K562 (cell line): ENCODE measurements around the gene LASP1. TPM values are rescaled to one million over a fixed set of nuclear protein-coding genes. Genes with fewer than 3 reads are reported as not detected.

Experiments
- ATAC-seq: fragments of 200-7000 bp; cut with Tn5 transposase; 3 replicates; pipeline ENCODE4 v1.9.1; 2020; ENCODE audit warnings: moderate library complexity
- BruUV-seq: library from RNA; stranded (reverse); fragments of 400-500 nt; replicated peaks from 2 replicates; lab custom pipeline; 2021; lab: Mats Ljungman, UMichigan
- CTCF ChIA-PET: fragments of 300-600 bp; formaldehyde crosslinking; extraction: SDS; loops from one replicate; lab custom pipeline; 2021; ENCODE audit warnings: low intra/inter-chr PET ratio; lab: Yijun Ruan, JAX
- POLR2A ChIA-PET: fragments of 300-600, 350-650 bp; sonication (Branson Sonifier 250); formaldehyde crosslinking; extraction: SDS; loops from one replicate; lab custom pipeline; 2021; ENCODE audit warnings: antibody characterized with exemption, inconsistent platforms; lab: Yijun Ruan, JAX
- DNase-seq, 4 experiments: peaks; one replicate each; pipeline versions ENCODE4 v3.0.0 to v3.0.0-alpha.2; 2011 to 2018; ENCODE audit warnings: low spot score in 3 of 4, mixed read lengths in 3 of 4; ENCODE audit errors: extremely low read depth in 1 of 4
- FAIRE-seq: peaks from 2 replicates; lab custom pipeline; 2011; peaks lifted over from hg19 to GRCh38; lab: Jason Lieb, UNC
- H2AFZ ChIP-seq: 2 replicates; pipeline ENCODE4 v1.6.0; 2011; ENCODE audit warnings: low read depth, low read length, control low read depth, inconsistent platforms
- H3K27ac ChIP-seq: fragments of 200-600 bp; 3 replicates; pipeline ENCODE4 v1.8.0; 2011; ENCODE audit warnings: low read depth, mild to moderate bottlenecking, control low read depth, inconsistent platforms, low read length, moderate library complexity, mixed read lengths; ENCODE audit errors: extremely low read depth
- H3K27me3 ChIP-seq, 2 experiments: fragments of 300-600 bp in 1 of 2; 2 replicates in 1 of 2; 3 replicates in 1 of 2; pipeline versions ENCODE4 v1.6.0 to v1.8.0; 2011; ENCODE audit warnings: inconsistent platforms in 2 of 2, low read length in 2 of 2, mild to moderate bottlenecking in 1 of 2, mixed read lengths in 1 of 2, moderate library complexity in 1 of 2; ENCODE audit not compliant: control insufficient read depth in 2 of 2, insufficient read depth in 2 of 2
- H3K36me3 ChIP-seq: fragments of 300-600 bp; 3 replicates; pipeline ENCODE4 v1.8.0; 2011; ENCODE audit warnings: mild to moderate bottlenecking, low read length, inconsistent platforms; ENCODE audit not compliant: control insufficient read depth, insufficient read depth
- H3K4me1 ChIP-seq, 2 experiments: fragments of 200-600 bp in 1 of 2; replicated peaks in 1 of 2; 2 replicates in 1 of 2; 3 replicates in 1 of 2; pipeline versions ENCODE4 v1.5.1 to v1.8.0; 2011; ENCODE audit warnings: inconsistent platforms in 2 of 2, low read length in 2 of 2, mild to moderate bottlenecking in 1 of 2, mixed read lengths in 1 of 2, moderate library complexity in 1 of 2; ENCODE audit not compliant: control insufficient read depth in 2 of 2, insufficient read depth in 2 of 2
- H3K4me2 ChIP-seq: 2 replicates; pipeline ENCODE4 v1.6.1; 2011; ENCODE audit warnings: low read length, control low read depth, inconsistent platforms, mixed read lengths; ENCODE audit not compliant: insufficient read depth
- H3K4me3 ChIP-seq: fragments of 200-600 bp; sonication (generic), shearing (Covaris generic); 2 replicates; pipeline ENCODE4 v1.5.1; 2016; ENCODE audit warnings: control low read depth, inconsistent platforms
- H3K79me2 ChIP-seq: fragments of 200-600 bp; 3 replicates; pipeline ENCODE4 v1.8.0; 2011; ENCODE audit warnings: low read length, inconsistent platforms; ENCODE audit not compliant: control insufficient read depth, insufficient read depth
- H3K9ac ChIP-seq, 2 experiments: 2 replicates each; pipeline versions ENCODE4 v1.6.0 to v1.6.1; 2011; ENCODE audit warnings: low read depth in 2 of 2, low read length in 2 of 2, control low read depth in 1 of 2, inconsistent platforms in 1 of 2, mild to moderate bottlenecking in 1 of 2, mixed read lengths in 1 of 2; ENCODE audit not compliant: insufficient read depth in 1 of 2
- H3K9me1 ChIP-seq: one replicate; pipeline ENCODE4 v1.6.0; 2011; ENCODE audit warnings: inconsistent platforms, mild to moderate bottlenecking, low read length, moderate library complexity; ENCODE audit not compliant: control insufficient read depth, insufficient read depth
- H3K9me3 ChIP-seq: replicated peaks from 2 replicates; pipeline ENCODE4 v1.5.1; 2011; ENCODE audit warnings: low read depth, low read length, inconsistent platforms; ENCODE audit not compliant: control insufficient read depth, insufficient read depth
- H4K20me1 ChIP-seq: replicated peaks from 2 replicates; pipeline ENCODE4 v1.6.1; 2011; ENCODE audit warnings: low read length, inconsistent platforms, mixed read lengths; ENCODE audit not compliant: control insufficient read depth, insufficient read depth
- ARID2 ChIP-seq: fragments of 450-650 bp; IDR thresholded peaks from 2 replicates; pipeline ENCODE4 v1.6.1; 2017; ENCODE audit warnings: antibody characterized with exemption, mild to moderate bottlenecking
- BDP1 ChIP-seq: IDR thresholded peaks from 3 replicates; pipeline ENCODE4 v1.6.1; 2011; ENCODE audit not compliant: insufficient read length, insufficient read depth
- ELF4 ChIP-seq: fragments of 450-650 bp; formaldehyde crosslinking; IDR thresholded peaks from 2 replicates; pipeline ENCODE4 v1.4.0; 2022; ENCODE audit warnings: missing genetic modification characterization
- FOXA3 ChIP-seq, 2 experiments: fragments of 450-650 bp in 1 of 2; sonication (generic) in 1 of 2; formaldehyde crosslinking; IDR thresholded peaks in 1 of 2; conservative IDR thresholded peaks in 1 of 2; 2 replicates each; pipeline versions ENCODE4 v1.4.0 to v1.8.0; 2020 to 2022; ENCODE audit warnings: mild to moderate bottlenecking in 2 of 2, missing genetic modification reagents in 1 of 2
- FOXJ2 ChIP-seq: fragments of 200-800 bp; sonication (Bioruptor generic); IDR thresholded peaks from 2 replicates; pipeline ENCODE4 v1.6.1; 2016; ENCODE audit warnings: missing genetic modification characterization, missing compliant biosample characterization
- GATAD2B ChIP-seq: fragments of 450-650 bp; IDR thresholded peaks from 2 replicates; pipeline ENCODE4 v1.6.1; 2017; ENCODE audit warnings: mild to moderate bottlenecking, borderline replicate concordance
- ID3 ChIP-seq, 2 experiments: fragments of 250-450 bp in 1 of 2; fragments of 450-650 bp in 1 of 2; sonication (Bioruptor Pico) in 1 of 2; IDR thresholded peaks; 2 replicates each; pipeline versions ENCODE4 v1.6.1 to v1.8.0; 2016 to 2021; ENCODE audit warnings: mild to moderate bottlenecking in 2 of 2, moderate library complexity in 2 of 2, missing compliant biosample characterization in 1 of 2, missing genetic modification characterization in 1 of 2
- MCM3 ChIP-seq: fragments of 450-650 bp; IDR thresholded peaks from 2 replicates; pipeline ENCODE4 v1.6.1; 2016
- NBN ChIP-seq: fragments of 450-650 bp; IDR thresholded peaks from 2 replicates; pipeline ENCODE4 v1.6.1; 2016; ENCODE audit warnings: low read depth, mild to moderate bottlenecking
- NCOA2 ChIP-seq, 2 experiments: fragments of 450-650 bp; IDR thresholded peaks; 2 replicates each; pipeline ENCODE4 v1.6.1; 2018; ENCODE audit warnings: mild to moderate bottlenecking in 2 of 2, moderate library complexity in 1 of 2; ENCODE audit not compliant: partially characterized antibody in 2 of 2
- PCBP2 ChIP-seq: fragments of 200-400 bp; formaldehyde crosslinking; IDR thresholded peaks from 2 replicates; pipeline ENCODE4 v1.6.1; 2018; ENCODE audit warnings: low read length, low read depth, mild to moderate bottlenecking, moderate library complexity; ENCODE audit not compliant: poor library complexity, severe bottlenecking
- TGIF2 ChIP-seq: sonication (generic); formaldehyde crosslinking; IDR thresholded peaks from 2 replicates; pipeline ENCODE4 v1.8.1; 2022; ENCODE audit warnings: mild to moderate bottlenecking, missing genetic modification reagents, moderate library complexity
- TOE1 ChIP-seq, 2 experiments: fragments of 450-650 bp in 1 of 2; sonication (generic) in 1 of 2; formaldehyde crosslinking in 1 of 2; IDR thresholded peaks; 2 replicates each; pipeline versions ENCODE4 v1.7.1 to v1.8.0; 2016 to 2022; ENCODE audit warnings: borderline replicate concordance in 2 of 2, mild to moderate bottlenecking in 2 of 2, antibody characterized with exemption in 1 of 2, inconsistent platforms in 1 of 2, low read depth in 1 of 2, missing genetic modification reagents in 1 of 2, moderate library complexity in 1 of 2
- ZNF121 ChIP-seq: sonication (generic); formaldehyde crosslinking; conservative IDR thresholded peaks from 2 replicates; pipeline ENCODE4 v1.8.0; 2022; ENCODE audit warnings: missing genetic modification reagents
- ZNF140 ChIP-seq: fragments of 250-450 bp; sonication (Bioruptor Pico); IDR thresholded peaks from 2 replicates; pipeline ENCODE4 v1.8.0; 2021; ENCODE audit warnings: moderate library complexity, mild to moderate bottlenecking, inconsistent platforms
- ZNF175 ChIP-seq: fragments of 200-800 bp; sonication (Bioruptor generic); IDR thresholded peaks from 2 replicates; pipeline ENCODE4 v1.6.1; 2016; ENCODE audit warnings: low read depth, mild to moderate bottlenecking, missing genetic modification characterization, missing compliant biosample characterization
- ZNF274 ChIP-seq: IDR thresholded peaks from 2 replicates; pipeline ENCODE4 v1.6.1; 2011; ENCODE audit warnings: low read depth, mild to moderate bottlenecking, low read length, moderate library complexity, borderline replicate concordance
- ZNF384 ChIP-seq: IDR thresholded peaks from 2 replicates; pipeline ENCODE4 v1.6.1; 2012; ENCODE audit warnings: low read depth, low read length, improper control_type of control experiment
- ZNF398 ChIP-seq: fragments of 250-450 bp; sonication (Bioruptor Pico); IDR thresholded peaks from 2 replicates; pipeline ENCODE4 v1.8.0; 2021; ENCODE audit warnings: moderate library complexity, mild to moderate bottlenecking, inconsistent platforms
- ZNF511 ChIP-seq: sonication (generic); formaldehyde crosslinking; IDR thresholded peaks from 2 replicates; pipeline ENCODE4 v1.8.0; 2022; ENCODE audit warnings: mild to moderate bottlenecking, missing genetic modification reagents
- WGBS: fragments of 100-300 bp; shearing (Covaris generic); methylation state at CpG from one replicate; pipeline ENCODE4 v1.1.6; 2016; ENCODE audit warnings: low coverage, mixed read lengths; ENCODE audit not compliant: insufficient coverage; ENCODE audit errors: missing lambda C conversion rate; 5-methylcytosine and 5-hydroxymethylcytosine counted together
- in situ Hi-C: fragments of 300-500 bp; cut with MboI; formaldehyde crosslinking; loops from 4 replicates; pipeline ENCODE4 v1.15.0; 2018; ENCODE audit warnings: inconsistent platforms, mixed read lengths
- intact Hi-C: fragments of 100-400 bp; cut with micrococcal nuclease; formaldehyde crosslinking; loops from 2 replicates; pipeline ENCODE4 v1.14.2; 2022
- polyA plus RNA-seq, 8 experiments: library from polyadenylated mRNA; depleted of rRNA in 4 of 8; stranded (reverse) in 5 of 8; unstranded in 3 of 8; fragments of >200 nt; fragmentation: Nextera tagmentation in 2 of 8; fragmentation: Illumina TruSeq in 1 of 8; extraction: Ambion mirVana in 2 of 8; extraction: Trizol in 1 of 8; gene quantifications; 2 replicates each; pipeline versions ENCODE4 v1.2.1 to v1.2.3, GENCODE V29; 2011 to 2014; ENCODE audit warnings: inconsistent platforms in 1 of 8, missing spikeins in 1 of 8
- total RNA-seq, 7 experiments: library from RNA; depleted of rRNA in 6 of 7; stranded (reverse); fragments of >200 nt in 6 of 7; fragmentation: Illumina TruSeq in 2 of 7; extraction: Trizol in 2 of 7; gene quantifications; 2 replicates each; pipeline versions ENCODE4 v1.2.1 to v1.2.3, GENCODE V29; 2011 to 2021; ENCODE audit warnings: low replicate concordance in 1 of 7

The LASP1 gene
- total and polyA plus RNA-seq, 9 of the 15 experiments (the other 6 are each of a cell fraction or from before 2014, with no cell fraction given): 23.0 to 125 (median 55.3) TPM

GRCh38 chr17:38861399-38861843, 8.4 kb upstream of the LASP1 start:
- peaks cover 2 to 11% of the 10 kb centered on the region in 2 experiments; a peak in 2 of 5 replicates for H3K4me1 ChIP-seq
- no peak overlapping the region for H3K4me3 ChIP-seq
- ChIA-PET POLR2A (interaction anchor here (1.1 to 1.7 kb wide), 4 partner anchors 8 to 107 kb away, joined by 3 to 9 read pairs (median 6); partner anchors contain the start of genes LASP1 and RPL23), CTCF (no interaction called here)
- H3K79me2 ChIP-seq: no peaks in the 10 kb centered on the region
- H3K27me3 ChIP-seq: no peaks in the 10 kb centered on the region
- in situ Hi-C loops (no loop called here), intact Hi-C loops (loop anchor here (10.0 kb wide), 1 partner anchor 187 kb away; the partner anchor contains the start of gene EPOP)
- H2AFZ ChIP-seq: peak overlapping the region; percentile 62; the same call in 1 of the 2 replicates
- H3K4me2 ChIP-seq: peak overlapping the region; percentile 45
- ATAC-seq (peak; percentile 86), FAIRE-seq (no peak), DNase-seq (peak in 2 of 4 experiments; percentile 67 to 75)
- no peaks in the 10 kb centered on the region for H3K9me1 ChIP-seq
- BruUV-seq: no TSS peak
- no peaks in the 10 kb centered on the region for H4K20me1 ChIP-seq
- H3K36me3 ChIP-seq: no peaks in the 10 kb centered on the region
- H3K27ac ChIP-seq: no peak overlapping the region
- 14% methylated on average over 8 of the region's 8 CpGs for WGBS
- no peaks in the 10 kb centered on the region for H3K9me3 ChIP-seq
- no peak overlapping the region for H3K9ac ChIP-seq
- TF ChIP-seq GATAD2B: 0 out of 2 replicates have a peak, but pooled peaks have one; percentile 54
- no peak for TF ChIP-seq ZNF511 (CRISPR knock-in tag)
- TF ChIP-seq NBN: peak; percentile 85; the same call in 1 of the 2 replicates
- TF ChIP-seq BDP1: peak; percentile 51
- peak in 1 of 2 experiments; percentile 46 for TF ChIP-seq NCOA2 (IDR thresholded peaks at IDR 0.05; ENCODE audit: partially characterized antibody in 2 of 2)
- TF ChIP-seq ZNF175 (CRISPR knock-in tag): no peak
- no peak for TF ChIP-seq ZNF398
- no peak for TF ChIP-seq PCBP2
- TF ChIP-seq MCM3: no peak
- no peak for TF ChIP-seq TGIF2 (CRISPR knock-in tag)
- no peak for TF ChIP-seq ZNF121 (CRISPR knock-in tag)
- TF ChIP-seq ARID2: no peak
- no peak for TF ChIP-seq TOE1 (IDR thresholded peaks at IDR 0.05; ENCODE audit: borderline replicate concordance)
- no peak for TF ChIP-seq TOE1 (CRISPR knock-in tag; IDR thresholded peaks at IDR 0.05; ENCODE audit: borderline replicate concordance, low read depth)
- no peak for TF ChIP-seq FOXJ2 (tag)
- no peak for TF ChIP-seq FOXA3 (CRISPR knock-in tag; conservative IDR thresholded peaks at IDR 0.05 in 1 of 2, IDR thresholded peaks at IDR 0.05 in 1 of 2)
- TF ChIP-seq ZNF274: no peak
- 0 out of 2 replicates have a peak, but pooled peaks have one; percentile 49 for TF ChIP-seq ELF4 (CRISPR knock-in tag)
- TF ChIP-seq ZNF140 (CRISPR knock-in tag): no peak
- no peak for TF ChIP-seq ZNF384
- TF ChIP-seq ID3 (CRISPR knock-in tag; IDR thresholded peaks at IDR 0.05): no peak
- TF ChIP-seq ID3 (tag; IDR thresholded peaks at IDR 0.05): no peak
